Amniotic epithelial cell (primary cell): ENCODE measurements around the gene ATP6V1A.

Source experiments
- DNase-seq: peaks from one replicate; pipeline ENCODE4 v3.0.0-alpha.2; 2010; ENCODE audit warnings: low read depth

ATP6V1A gene

DNA sequence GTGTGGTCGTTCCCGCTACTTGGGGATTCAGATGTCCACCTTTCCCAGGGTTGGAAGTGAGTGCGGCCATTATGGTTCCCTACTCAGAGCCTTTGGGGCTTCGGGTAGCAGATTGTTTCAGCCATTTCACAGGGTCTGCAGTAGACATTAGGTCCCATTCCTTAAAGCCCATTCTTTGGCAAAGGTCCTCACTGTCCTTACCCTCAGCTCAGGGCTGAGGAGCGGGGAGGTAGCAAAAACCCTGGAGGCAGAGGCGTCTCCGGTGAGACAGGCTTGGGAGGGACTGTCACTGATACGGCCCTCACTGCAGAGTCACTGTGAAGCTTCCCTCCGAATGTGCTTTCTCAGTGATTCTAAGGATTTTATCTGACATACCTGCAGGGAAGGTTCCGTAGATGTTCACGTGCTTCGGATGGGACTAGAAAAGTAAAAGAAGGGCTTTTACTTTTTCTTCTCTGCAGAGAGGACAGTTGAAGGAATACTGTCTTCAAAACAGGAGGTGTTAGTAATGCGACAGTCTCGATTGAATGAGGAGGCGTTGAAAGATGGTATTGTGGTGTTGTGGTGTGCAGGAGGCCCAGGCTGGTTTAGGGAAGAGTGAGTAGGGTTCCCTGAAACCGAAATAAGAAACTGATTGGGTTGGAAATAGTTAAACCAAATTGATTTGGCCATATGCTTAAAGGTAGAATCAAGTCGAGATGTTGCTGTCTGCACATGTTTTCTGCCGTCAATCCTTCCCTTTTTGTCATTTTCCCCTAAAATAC is 630 bp downstream of the ATP6V1A start:
- DNase-seq = no peak

DNA sequence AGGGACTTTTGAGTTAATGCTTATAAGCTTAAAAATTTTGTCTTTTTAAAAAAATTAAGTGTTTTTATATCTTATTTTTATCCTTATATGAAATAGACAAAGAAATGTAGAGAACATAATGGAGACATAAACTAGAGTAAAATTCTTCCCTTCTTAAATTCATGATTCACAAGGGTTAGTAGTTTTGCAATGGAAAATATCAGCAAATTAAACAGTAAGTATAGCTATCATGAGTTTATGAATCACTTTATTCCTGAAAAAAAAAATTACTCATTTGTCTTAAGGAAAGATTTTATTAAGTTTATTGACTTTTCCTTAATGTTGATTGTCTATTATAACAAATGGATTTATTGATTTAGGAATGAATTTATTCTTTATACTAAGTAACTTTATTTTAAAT is 4.3 kb downstream of the ATP6V1A start:
- DNase-seq = peak; percentile 40

DNA sequence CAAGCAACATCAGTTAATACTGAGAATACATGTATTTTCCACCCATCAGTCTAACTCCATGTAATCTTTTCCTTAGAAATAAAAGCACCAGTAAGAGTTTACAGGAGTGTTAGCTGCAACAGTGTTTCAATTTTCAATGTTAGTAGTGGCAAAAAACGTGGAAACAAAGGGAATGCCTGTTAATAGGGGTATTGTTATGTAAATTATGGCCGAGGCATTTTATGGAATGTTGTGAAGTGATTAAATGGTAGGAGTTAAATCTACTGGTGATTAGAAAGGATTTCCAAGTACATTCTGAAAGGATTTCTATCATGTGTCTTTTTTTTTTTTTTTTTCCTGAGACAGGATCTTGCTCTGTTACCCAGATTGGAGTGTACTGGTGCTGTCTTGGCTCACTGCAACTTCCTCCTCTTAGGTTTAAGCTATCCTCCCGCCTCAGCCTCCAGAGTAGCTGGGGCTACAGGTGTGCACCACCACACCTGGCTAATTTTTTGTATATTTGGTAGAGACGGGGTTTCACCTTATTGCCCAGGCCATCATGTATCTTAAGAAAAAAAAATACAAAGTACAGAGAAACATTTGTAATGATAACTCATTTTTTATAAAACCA is 6.6 kb downstream of the ATP6V1A start:
- DNase-seq = no peak

DNA sequence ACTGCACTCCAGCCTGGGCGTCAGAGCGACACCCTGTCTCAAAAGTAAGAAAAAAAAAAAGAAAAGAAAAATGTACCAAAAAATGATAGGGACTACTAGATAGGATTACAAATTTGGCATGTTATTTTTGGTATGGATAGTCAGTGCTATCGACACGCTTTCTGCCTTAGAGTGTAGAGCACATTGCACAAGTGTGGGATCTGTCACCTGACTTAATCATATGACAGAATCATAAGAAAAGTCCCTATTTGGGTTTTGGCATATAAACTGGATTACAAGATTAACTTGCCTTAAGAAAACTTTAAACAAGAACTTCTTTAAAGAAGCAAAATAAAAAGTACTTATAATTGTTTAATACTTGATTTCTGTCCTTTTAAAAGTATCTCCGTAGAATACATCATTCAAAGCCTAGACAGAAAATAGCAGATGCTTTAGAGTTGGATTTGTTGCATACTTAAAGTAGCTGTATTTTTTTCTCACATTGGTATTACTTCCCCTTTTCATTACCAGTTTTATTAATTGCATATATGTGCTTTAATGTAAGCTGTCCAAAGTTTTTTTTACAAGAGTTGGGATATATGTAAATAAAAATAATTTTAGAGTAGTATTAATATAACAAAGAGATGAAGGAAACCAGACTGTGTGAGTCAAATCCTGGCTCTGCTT is 7.8 kb downstream of the ATP6V1A start:
- DNase-seq = no peak

DNA sequence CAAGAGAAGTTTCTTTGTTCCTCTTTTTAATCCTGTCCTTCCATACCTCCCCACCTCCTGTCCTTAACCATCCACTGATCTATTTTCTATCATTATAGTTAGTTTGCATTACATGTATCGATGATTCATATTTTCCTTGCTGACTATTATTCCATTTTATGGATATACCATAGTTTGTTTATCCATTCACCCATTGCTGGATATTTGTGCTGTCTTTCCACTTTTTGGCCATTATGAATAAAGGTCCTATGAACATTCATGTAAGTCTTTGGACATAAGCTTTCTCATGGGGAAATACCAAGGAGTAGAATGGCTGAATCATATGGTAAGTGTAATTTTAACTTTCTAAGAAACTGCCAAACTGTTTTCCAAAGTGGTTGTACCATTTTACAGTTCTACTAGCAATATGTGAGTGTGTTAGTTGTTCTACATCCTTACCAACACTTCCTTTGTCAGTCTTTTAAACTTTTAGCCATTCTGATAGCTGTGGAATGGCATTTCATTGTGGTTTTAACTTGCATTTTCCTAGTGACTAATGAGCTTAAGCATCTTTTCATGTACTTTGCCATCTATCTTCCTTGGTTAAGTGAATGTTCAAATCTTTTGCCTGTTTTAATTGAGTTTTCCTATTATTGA is 11.7 kb downstream of the ATP6V1A start:
- DNase-seq = peak; percentile 94

DNA sequence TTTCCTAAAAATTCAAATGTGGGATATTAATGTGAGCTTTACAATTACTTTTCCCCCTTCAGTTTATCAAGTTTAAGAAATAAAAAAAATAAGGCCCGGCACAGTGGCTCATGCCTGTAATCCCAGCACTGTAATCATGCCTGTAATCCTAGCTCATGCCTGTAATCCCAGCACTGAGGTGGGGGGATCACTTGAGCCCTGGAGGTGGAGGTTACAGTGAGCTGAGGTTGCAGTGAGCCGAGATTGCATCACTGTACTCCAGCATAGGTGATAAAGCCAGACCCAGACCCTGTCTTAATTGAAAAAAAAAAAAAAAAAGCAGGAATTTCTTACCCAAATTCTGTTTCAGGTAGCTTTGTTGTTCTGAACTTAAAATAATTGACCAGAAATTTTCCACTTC is 17.9 kb downstream of the ATP6V1A start:
- no peak for DNase-seq

DNA sequence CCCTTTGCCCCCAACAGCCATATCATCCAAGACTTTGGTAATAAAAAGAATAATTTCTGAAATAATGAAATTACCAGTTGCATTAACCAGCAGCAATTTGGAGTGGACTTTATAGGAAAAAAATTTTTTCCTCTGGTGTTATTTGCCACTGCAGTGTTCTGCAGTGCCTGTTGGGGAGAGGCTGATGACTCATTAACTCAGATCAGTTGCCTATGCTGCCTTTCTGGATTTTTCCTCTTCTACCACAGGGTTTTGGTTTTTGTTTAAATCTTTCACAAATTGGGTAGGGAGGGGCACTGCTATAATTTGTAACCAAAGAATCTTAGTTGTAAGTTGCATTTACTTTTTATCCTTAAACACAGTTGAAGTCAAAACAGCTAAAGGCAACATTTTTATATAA is 22.7 kb downstream of the ATP6V1A start:
- peak; percentile 49 for DNase-seq

DNA sequence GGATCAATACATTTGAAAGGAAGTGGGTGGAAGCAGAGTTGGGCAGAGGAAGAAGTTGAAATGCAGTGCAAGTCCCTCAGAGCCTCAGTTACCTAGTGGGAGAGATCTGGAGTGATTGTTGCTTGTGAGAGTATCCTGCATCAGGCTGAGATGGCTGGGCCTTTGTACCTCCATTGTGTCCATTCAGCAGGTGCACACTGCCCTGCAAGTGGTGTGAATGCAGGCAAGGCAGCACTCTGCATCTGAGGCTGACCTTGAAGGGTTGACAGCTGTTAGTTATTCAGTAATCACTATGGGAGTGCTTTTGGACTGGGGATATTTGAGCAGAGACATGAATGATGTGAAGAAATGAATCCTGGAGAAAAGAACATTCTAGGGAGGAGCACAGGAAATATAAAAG is 25.2 kb downstream of the ATP6V1A start:
- no peak for DNase-seq

DNA sequence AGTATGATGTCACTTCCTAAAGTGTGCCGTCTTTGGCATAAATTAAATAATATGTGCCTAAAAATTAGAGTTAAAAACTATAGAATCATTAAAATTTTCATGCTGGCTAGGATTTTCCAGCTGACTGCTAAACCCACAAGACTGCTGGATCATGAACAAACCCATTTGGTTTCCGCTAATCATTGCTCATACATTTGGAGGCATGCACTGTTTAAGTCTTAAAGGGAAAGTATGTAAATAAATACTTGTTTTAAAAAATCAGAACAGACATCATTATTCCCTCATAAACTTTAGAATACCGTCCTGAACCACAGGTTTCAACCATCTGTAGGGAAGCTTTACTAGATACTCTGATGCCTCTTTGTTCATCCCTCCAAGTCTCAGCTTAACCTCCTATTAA is 26.5 kb downstream of the ATP6V1A start:
- DNase-seq = peak; percentile 66

DNA sequence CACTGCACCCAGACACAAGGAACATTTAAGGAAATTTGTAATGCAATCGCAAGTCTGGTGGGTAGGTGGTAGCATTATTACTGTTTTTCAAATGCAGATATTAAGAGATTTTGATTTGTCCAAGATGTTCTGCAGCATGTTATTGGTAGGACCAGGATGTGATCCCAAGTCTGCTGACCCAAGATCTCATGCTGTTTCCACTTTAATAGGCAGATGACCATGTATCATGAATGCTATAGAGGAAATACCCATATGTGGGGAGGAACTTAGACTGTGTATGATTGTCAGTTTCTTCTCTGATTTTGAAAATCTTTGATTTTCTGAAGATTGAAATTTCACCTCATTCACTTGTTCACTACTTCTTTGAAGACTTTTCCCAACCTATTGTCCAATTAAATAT is 28.7 kb downstream of the ATP6V1A start:
- DNase-seq = no peak

DNA sequence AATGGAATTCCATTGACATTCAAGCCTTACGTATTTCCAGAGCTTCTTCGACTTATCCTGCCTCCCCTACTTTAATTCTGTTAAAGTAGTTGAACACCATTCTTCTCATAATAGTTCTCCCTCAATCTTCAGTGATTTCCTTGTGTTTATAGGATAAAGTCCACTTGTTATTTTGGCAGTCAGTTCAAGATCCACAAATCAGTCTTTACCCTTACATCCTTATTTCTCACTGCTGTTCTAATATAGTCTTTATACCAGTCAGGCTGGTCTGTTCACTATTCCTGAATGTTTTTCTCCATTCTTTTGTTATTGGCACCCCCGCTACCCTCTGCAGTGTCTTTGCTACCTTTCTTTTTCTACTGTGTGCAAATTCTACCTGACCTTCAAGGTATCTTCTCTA is 29.7 kb downstream of the ATP6V1A start:
- no peak for DNase-seq

DNA sequence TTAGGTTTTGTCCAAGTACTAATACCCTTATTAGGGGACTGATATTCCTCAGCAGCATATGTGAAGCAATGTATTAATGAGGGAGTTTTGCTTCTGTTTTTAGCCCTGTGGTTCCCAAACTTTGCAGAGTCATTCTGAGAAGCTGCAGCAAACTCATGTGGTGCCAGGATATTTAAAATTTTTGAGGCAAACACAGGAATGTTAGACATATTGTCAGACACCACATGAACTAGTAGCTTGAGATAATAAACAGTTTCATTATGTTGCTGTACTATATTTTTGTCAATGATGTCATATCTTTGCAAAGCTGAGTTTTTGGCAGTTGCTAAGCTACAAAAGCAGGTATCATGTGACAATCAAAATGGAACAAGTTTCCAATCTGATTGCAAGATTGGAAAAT is 36.6 kb downstream of the ATP6V1A start:
- DNase-seq = peak; percentile 98

DNA sequence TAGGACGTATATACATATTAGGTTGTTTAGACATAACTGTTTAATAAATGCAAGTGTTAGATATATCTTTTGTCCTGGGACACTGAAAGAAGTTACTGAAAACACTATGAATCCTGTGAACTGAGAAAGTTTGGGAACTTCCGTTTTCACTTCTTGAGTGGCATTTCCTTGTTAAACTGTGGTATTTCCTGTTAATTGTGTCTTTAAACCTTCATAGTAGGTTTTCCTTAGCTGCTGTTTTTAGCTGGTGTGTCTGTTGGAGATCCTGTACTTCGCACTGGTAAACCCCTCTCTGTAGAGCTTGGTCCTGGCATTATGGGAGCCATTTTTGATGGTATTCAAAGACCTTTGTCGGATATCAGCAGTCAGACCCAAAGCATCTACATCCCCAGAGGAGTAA is 37.1 kb downstream of the ATP6V1A start:
- DNase-seq = no peak

DNA sequence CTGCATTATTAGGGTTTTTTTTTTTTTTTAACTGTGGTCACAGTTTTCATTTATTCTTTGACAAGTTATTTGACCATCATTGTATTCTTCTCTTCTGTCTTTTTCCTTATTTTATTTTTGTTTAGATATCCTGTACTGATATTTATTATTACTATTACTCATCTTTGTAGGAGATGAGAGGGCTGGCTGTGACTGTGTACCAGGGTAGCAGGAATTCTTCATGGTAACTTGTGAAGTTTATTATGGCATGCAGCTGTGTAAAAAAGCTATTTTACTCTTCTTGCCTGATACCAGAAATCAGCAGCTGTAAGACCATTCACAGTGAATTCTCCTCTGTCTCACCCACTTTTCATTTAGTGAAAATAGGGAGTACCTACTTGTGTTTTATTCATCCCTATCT is 44.5 kb downstream of the ATP6V1A start:
- no peak for DNase-seq

DNA sequence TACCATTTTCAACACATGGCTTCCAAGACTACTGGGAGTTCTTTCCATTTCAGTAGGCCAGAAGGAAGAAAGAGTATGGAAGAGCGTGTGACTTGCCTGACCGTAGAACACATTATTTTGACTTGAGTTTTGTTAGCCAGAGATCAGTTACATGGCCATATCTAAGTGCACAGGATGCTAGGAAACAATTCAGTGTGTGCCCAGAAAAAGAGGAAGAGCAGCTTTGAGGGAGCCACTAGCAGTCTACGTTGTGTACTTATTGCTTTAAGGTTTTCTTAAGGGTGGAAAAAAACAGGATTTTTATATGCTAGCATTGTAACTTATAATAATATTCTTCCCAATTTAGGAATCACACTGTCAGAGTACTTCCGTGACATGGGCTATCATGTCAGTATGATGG is 47.7 kb downstream of the ATP6V1A start:
- no peak for DNase-seq

DNA sequence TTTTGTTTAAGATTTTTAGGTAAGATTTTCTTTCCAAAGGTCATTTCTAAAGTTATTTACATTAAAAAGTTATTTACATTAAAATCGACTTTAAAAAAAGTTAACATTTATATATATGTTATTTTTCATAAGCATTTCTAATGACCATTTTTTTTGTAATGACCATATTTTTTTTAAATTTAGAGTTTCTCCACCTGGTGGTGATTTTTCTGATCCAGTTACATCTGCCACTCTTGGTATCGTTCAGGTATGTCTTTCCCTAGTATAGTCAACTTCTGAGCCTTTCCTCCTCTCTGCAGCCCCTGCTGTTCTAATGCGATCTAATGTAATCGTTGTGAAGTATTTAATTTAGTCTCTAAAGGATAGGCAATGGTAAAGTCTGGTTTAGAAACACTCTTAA is 48.9 kb downstream of the ATP6V1A start:
- no peak for DNase-seq

DNA sequence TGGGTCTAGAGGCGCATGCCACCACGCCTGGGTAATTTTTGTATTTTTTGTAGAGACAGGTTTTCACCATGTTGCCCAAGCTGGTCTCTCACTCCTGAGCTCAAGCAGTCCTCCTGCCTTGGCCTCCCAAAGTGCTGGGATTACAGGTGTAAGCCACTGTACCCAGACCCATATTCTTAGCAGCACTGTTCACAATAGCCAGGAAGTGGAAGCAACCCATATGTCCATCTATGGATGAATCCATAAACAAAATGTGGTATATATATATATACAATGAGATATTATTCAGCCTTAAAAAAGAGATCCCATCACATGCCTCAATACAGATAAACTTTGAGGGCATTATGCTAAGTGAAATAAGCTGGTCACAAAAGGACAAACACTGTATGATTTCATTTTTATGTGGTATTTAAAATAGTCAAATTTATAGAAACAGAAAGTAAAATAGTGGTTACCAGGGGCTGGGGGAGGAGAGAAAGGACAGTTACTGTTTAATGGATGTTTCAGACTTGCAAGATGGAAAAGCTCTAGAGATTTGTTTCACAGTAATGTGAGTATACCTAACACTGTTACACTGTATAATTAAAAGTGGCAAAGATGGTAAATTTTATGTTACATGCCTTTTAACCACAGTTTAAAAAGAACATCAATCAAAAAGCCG is 56.1 kb downstream of the ATP6V1A start:
- no peak for DNase-seq

DNA sequence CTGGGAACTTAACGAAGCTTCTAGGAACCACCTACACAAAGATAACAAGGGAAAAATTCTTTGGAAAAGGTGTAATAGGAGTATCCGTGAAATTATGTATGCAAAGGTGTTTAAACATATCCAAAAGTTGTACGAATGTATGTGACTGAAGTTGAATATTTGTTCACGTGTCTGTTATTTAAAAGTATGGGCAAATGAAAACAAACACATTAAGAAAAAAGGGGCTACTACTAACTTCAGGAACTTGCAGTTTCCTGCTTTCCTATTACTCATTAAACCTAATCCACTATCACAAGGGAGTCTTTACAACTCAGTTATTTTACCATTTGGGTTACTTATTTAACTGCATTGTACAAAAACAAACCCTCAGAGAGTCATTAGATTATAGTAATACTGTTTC is 57.8 kb downstream of the ATP6V1A start:
- no peak for DNase-seq

DNA sequence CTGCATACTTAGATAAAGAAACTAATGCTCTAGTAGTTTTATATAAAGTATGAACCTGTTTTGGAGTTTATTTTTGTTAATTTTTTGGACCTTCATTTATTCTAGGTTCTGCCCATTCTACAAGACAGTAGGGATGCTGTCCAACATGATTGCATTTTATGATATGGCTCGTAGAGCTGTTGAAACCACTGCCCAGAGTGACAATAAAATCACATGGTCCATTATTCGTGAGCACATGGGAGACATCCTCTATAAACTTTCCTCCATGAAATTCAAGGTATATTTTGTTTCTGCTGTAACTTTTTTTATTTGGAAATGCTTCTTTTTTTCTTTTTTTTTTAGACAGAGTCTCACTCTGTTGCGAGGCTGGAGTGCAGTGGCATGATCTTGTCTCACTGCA is 58.4 kb downstream of the ATP6V1A start:
- no peak for DNase-seq

DNA sequence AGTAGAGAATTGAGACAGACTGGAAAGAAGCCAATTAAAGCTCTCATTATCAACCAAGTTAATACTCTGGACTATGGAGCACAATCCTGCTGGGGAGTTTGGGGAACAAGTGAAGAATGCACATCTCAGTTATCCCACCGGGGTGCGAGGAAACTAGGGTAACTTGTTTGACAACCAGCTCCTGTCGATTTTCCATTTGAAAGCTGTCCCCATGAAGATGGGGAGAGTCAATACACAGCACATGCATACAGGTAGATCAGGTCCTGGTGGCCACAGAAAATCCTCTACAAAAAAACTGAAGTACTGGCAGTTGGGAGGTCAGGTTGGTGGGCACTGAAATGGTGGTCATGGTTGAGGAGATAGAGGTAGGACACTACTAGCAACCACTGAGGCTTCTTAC is 66.0 kb downstream of the ATP6V1A start:
- DNase-seq = no peak

DNA sequence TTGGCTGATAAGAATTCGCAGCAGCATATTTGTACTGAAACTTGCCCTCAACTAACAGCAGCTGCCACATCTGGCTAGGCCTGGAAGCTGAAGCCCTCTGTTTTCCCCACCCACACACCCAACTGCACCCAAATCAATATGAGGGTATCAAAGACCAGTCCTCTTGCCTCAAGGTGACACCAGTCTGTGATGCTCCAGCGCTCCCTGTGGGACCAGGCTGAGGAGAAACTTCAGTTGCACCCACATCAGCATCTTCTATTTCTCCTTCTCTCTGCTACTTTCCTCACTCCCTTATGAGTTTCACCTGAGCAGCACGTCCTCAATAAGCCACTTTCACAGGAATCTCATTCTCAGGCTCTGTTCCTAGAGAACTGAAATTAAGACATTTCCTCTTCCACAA is 73.0 kb downstream of the ATP6V1A start:
- no peak for DNase-seq

DNA sequence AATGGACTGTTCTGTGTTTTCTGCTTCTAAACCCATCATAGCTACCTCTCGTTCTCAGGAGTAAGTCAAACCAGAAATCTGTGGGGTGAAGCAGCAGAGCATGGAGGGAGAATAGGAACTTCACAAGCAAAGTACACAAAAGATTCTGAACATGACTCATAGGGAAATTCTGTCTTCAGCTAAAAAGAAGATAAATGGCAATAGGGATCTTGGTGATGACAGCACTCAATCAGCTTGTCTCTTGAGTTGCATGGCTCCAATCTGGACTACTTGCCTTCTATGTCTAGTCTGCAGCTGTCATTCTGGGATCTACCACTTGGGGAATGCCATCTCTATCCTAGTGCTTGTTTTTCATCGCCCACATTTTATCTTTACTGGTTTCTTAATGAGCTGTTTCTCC is 78.3 kb downstream of the ATP6V1A start:
- peak; percentile 33 for DNase-seq

DNA sequence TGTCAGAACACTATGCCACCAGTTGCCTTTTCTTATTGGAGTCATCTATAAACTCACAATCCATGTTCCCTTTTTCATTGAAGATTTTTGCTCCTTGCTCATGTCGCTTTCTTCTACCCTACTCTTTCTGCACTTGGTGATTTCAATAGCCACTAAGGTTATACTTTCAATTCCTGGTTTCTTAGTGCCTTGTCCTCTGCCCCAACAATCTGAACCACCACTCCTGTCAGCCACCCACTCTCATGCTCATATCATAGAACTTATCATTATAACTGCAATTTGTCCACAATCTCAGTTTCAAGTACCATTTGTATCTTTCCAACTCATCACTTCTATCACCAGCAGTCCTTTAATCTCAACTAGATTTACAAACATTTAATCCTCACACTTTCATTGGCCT is 81.8 kb downstream of the ATP6V1A start:
- no peak for DNase-seq
